ENCODE results near the gene CFAP46.

The CFAP46 gene

GRCh38 chr10:132987671-132988571 lies 45.6 kb upstream of the CFAP46 start:
- DNase-seq (ENCODE audit: low spot score), result no peak
- CTCF ChIA-PET, result no interaction called here
- TF ChIP-seq CTCF (conservative IDR thresholded peaks at IDR 0.05; ENCODE audit: low read depth), result no peak
- POLR2A ChIA-PET (ENCODE audit: low non-redundant PET), result no interaction called here
- H3K27ac ChIP-seq, result no peak overlapping the region

- CTCF ChIA-PET, result interaction anchor here (0.7 kb wide), 1 partner anchor 37 kb away, joined by 3 read pairs; no protein-coding TSS in a partner anchor
- no peak for DNase-seq (ENCODE audit: low spot score)
- TF ChIP-seq CTCF (conservative IDR thresholded peaks at IDR 0.05; ENCODE audit: low read depth), result no peak
- no peak overlapping the region for H3K27ac ChIP-seq
- POLR2A ChIA-PET (ENCODE audit: low non-redundant PET), result no interaction called here
Measured at GRCh38 chr10:132986978-132987377, 44.6 kb upstream of the CFAP46 start.

GRCh38 chr10:132986576-132986975 lies 44.2 kb upstream of the CFAP46 start:
- no peak for TF ChIP-seq CTCF (conservative IDR thresholded peaks at IDR 0.05; ENCODE audit: low read depth)
- H3K27ac ChIP-seq, result no peak overlapping the region
- DNase-seq (ENCODE audit: low spot score), result no peak
- ChIA-PET CTCF (interaction anchor here (0.7 kb wide), 1 partner anchor 37 kb away, joined by 3 read pairs; no protein-coding TSS in a partner anchor), POLR2A (ENCODE audit: low non-redundant PET) (no interaction called here)

GRCh38 chr10:132986076-132986475 lies 43.7 kb upstream of the CFAP46 start:
- CTCF ChIA-PET, result no interaction called here

GRCh38 chr10:132985546-132985900 lies 43.2 kb upstream of the CFAP46 start:
- no peak overlapping the region for H3K27ac ChIP-seq
- POLR2A ChIA-PET (ENCODE audit: low non-redundant PET), result interaction anchor here (0.5 kb wide), 1 partner anchor 225 kb away, joined by 3 read pairs; no protein-coding TSS in a partner anchor
- no peak for DNase-seq (ENCODE audit: low spot score)
- no peak for TF ChIP-seq CTCF (conservative IDR thresholded peaks at IDR 0.05; ENCODE audit: low read depth)
- CTCF ChIA-PET, result no interaction called here

More at GRCh38 chr10:132986076-132986475, 43.7 kb upstream of the CFAP46 start:
- POLR2A ChIA-PET (ENCODE audit: low non-redundant PET), result interaction anchor here (0.5 kb wide), 1 partner anchor 225 kb away, joined by 3 read pairs; no protein-coding TSS in a partner anchor
- H3K27ac ChIP-seq, result no peak overlapping the region
- no peak for DNase-seq (ENCODE audit: low spot score)
- TF ChIP-seq CTCF (conservative IDR thresholded peaks at IDR 0.05; ENCODE audit: low read depth), result no peak

- POLR2A ChIA-PET (ENCODE audit: low non-redundant PET), result no interaction called here
- no peak for TF ChIP-seq CTCF (conservative IDR thresholded peaks at IDR 0.05; ENCODE audit: low read depth)
- DNase-seq (ENCODE audit: low spot score), result no peak
- CTCF ChIA-PET, result no interaction called here
- no peak overlapping the region for H3K27ac ChIP-seq
Measured at GRCh38 chr10:132984801-132985545, 42.6 kb upstream of the CFAP46 start.
